GM13976 (cell line): ENCODE results near the gene CREG2.

Experiments used
- DNase-seq: peaks from one replicate; pipeline ENCODE4 v3.0.0; 2012; ENCODE audit warnings: low spot score
- CTCF ChIP-seq: IDR thresholded peaks from 2 replicates; pipeline ENCODE4 v1.5.1; 2012; ENCODE audit warnings: borderline replicate concordance, mild to moderate bottlenecking; ENCODE audit not compliant: insufficient read depth; ENCODE audit errors: extremely low read depth, missing control alignments, control extremely low read depth
- in situ Hi-C: fragments of 300-500 bp; cut with MboI; formaldehyde crosslinking; loops from one replicate; pipeline ENCODE4 v1.12.0; 2022; ENCODE audit warnings: low sequenced_read_pairs, mixed read lengths, inconsistent platforms; ENCODE audit not compliant: unreplicated experiment

The CREG2 gene

GRCh38 chr2:101369100-101369499 is 18.2 kb downstream of the CREG2 start:
- no peak for DNase-seq
- in situ Hi-C loops: no loop called here

GRCh38 chr2:101368376-101368775 is 18.9 kb downstream of the CREG2 start:
- in situ Hi-C loops: no loop called here
- DNase-seq: no peak
- TF ChIP-seq CTCF: no peak

More at GRCh38 chr2:101369100-101369499, 18.2 kb downstream of the CREG2 start:
- TF ChIP-seq CTCF: no peak

GRCh38 chr2:101367508-101367907 is 19.8 kb downstream of the CREG2 start:
- no peak for DNase-seq
- TF ChIP-seq CTCF: no peak
- in situ Hi-C loops: no loop called here

GRCh38 chr2:101364878-101365277 is 22.4 kb downstream of the CREG2 start:
- TF ChIP-seq CTCF: no peak
- in situ Hi-C loops: no loop called here
- no peak for DNase-seq

- in situ Hi-C loops: no loop called here
- DNase-seq: no peak
- no peak for TF ChIP-seq CTCF
Measured at GRCh38 chr2:101362777-101363176, 24.5 kb downstream of the CREG2 start.

GRCh38 chr2:101362316-101362715 is 25.0 kb downstream of the CREG2 start:
- no peak for DNase-seq
- in situ Hi-C loops: no loop called here
- no peak for TF ChIP-seq CTCF

GRCh38 chr2:101361522-101361921 is 25.8 kb downstream of the CREG2 start:
- in situ Hi-C loops: no loop called here
- no peak for TF ChIP-seq CTCF
- no peak for DNase-seq
